Measurements from ENCODE around the gene MFAP3L. TPM values are rescaled to one million over a fixed set of nuclear protein-coding genes. Genes with fewer than 3 reads are reported as not detected.
"Not testable (repeated sequence)": the region's sequence is repeated elsewhere in the genome, so short reads cannot be mapped to it uniquely, and the experiment has no call there.

MFAP3L gene
- polyA plus RNA-seq: 1 to 10 TPM in 2 of 3 donors, under 1 TPM in 1; 0.82 to 1.5 (median 1.0) TPM

GRCh38 chr4:170026253-170027021, at the start of gene MFAP3L:
Gene MFAP3L (minus strand): TSS chr4:170026395. CDS start chr4:170005877, 20,518 bp downstream.
- no peak within 1 kb of the TSS for H3K27ac ChIP-seq (ENCODE audit: low read depth, low read length)
- WGBS, 3 donors: 0 to 1% (median 0%) methylated on average over 42 to 86 of the region's 86 CpGs

GRCh38 chr4:170071196-170071595, 45.0 kb upstream of the MFAP3L start:
- H3K27ac ChIP-seq (ENCODE audit: low read depth, low read length): no peak overlapping the region
- WGBS, 3 donors: 90 to 95% (median 91%) methylated on average over 6 of the region's 6 CpGs

GRCh38 chr4:170068438-170069128, 42.4 kb upstream of the MFAP3L start:
- 84 to 94% (median 92%) methylated on average over 8 of the region's 8 CpGs for WGBS, 3 donors
- H3K27ac ChIP-seq (ENCODE audit: low read depth, low read length): no peak overlapping the region

- no peak overlapping the region for H3K27ac ChIP-seq (ENCODE audit: low read depth, low read length)
- 86 to 90% (median 86%) methylated on average over 4 of the region's 4 CpGs for WGBS, 3 donors
Measured at GRCh38 chr4:170059421-170059820, 33.2 kb upstream of the MFAP3L start.

GRCh38 chr4:170058826-170059225, 32.6 kb upstream of the MFAP3L start:
- WGBS, 3 donors: 71 to 78% (median 77%) methylated on average over 2 of the region's 2 CpGs
- no peak overlapping the region for H3K27ac ChIP-seq (ENCODE audit: low read depth, low read length)

- H3K27ac ChIP-seq (ENCODE audit: low read depth, low read length): no peak overlapping the region
- WGBS, 3 donors: 45 to 73% (median 64%) methylated on average over 4 of the region's 4 CpGs
Measured at GRCh38 chr4:170057866-170058265, 31.7 kb upstream of the MFAP3L start.

- H3K27ac ChIP-seq (ENCODE audit: low read depth, low read length): no peak overlapping the region
- 72 to 76% (median 75%) methylated on average over 5 of the region's 5 CpGs for WGBS, 3 donors
Measured at GRCh38 chr4:170052919-170053318, 26.7 kb upstream of the MFAP3L start.

- 80 to 86% (median 86%) methylated on average over 2 of the region's 2 CpGs for WGBS, 3 donors
- no peak overlapping the region for H3K27ac ChIP-seq (ENCODE audit: low read depth, low read length)
Measured at GRCh38 chr4:170051402-170051801, 25.2 kb upstream of the MFAP3L start.

GRCh38 chr4:170049766-170050165, 23.6 kb upstream of the MFAP3L start:
- 74 to 78% (median 75%) methylated on average over 6 of the region's 6 CpGs for WGBS, 3 donors

GRCh38 chr4:170047771-170048354, 21.7 kb upstream of the MFAP3L start:
- 10 to 21% (median 19%) methylated on average over 4 of the region's 4 CpGs for WGBS, 3 donors
- H3K27ac ChIP-seq (ENCODE audit: low read depth, low read length): no peak overlapping the region

More at GRCh38 chr4:170049766-170050165, 23.6 kb upstream of the MFAP3L start:
- no peak overlapping the region for H3K27ac ChIP-seq (ENCODE audit: low read depth, low read length)

- not testable (repeated sequence) for H3K27ac ChIP-seq (ENCODE audit: low read depth, low read length)
- 94 to 96% (median 95%) methylated on average over 14 to 20 of the region's 24 CpGs for WGBS, 3 donors
Measured at GRCh38 chr4:170046156-170046555, 20.0 kb upstream of the MFAP3L start.

GRCh38 chr4:170040031-170040680, 14.0 kb upstream of the MFAP3L start:
- no peak overlapping the region for H3K27ac ChIP-seq (ENCODE audit: low read depth, low read length)
- 83 to 90% (median 88%) methylated on average over 12 of the region's 12 CpGs for WGBS, 3 donors

- no peak overlapping the region for H3K27ac ChIP-seq (ENCODE audit: low read depth, low read length)
- WGBS, 3 donors: 61 to 82% (median 71%) methylated on average over 4 of the region's 4 CpGs
Measured at GRCh38 chr4:170038769-170039168, 12.6 kb upstream of the MFAP3L start.

GRCh38 chr4:170038232-170038631, 12.0 kb upstream of the MFAP3L start:
- 84 to 90% (median 86%) methylated on average over 7 of the region's 7 CpGs for WGBS, 3 donors
- no peak overlapping the region for H3K27ac ChIP-seq (ENCODE audit: low read depth, low read length)

GRCh38 chr4:170037481-170037880, 11.3 kb upstream of the MFAP3L start:
- 76 to 90% (median 86%) methylated on average over 1 of the region's 1 CpG for WGBS, 3 donors

GRCh38 chr4:170035845-170036244, 9.7 kb upstream of the MFAP3L start:
- WGBS, 3 donors: 74 to 81% (median 78%) methylated on average over 3 of the region's 3 CpGs
- H3K27ac ChIP-seq (ENCODE audit: low read depth, low read length): no peak overlapping the region

More at GRCh38 chr4:170037481-170037880, 11.3 kb upstream of the MFAP3L start:
- H3K27ac ChIP-seq (ENCODE audit: low read depth, low read length): no peak overlapping the region

- no peak overlapping the region for H3K27ac ChIP-seq (ENCODE audit: low read depth, low read length)
- WGBS, 3 donors: 40 to 97% (median 95%) methylated on average over 1 of the region's 1 CpG
Measured at GRCh38 chr4:170035231-170035630, 9.0 kb upstream of the MFAP3L start.

GRCh38 chr4:170033999-170034398, 7.8 kb upstream of the MFAP3L start:
- WGBS, 3 donors: 85 to 94% (median 91%) methylated on average over 2 of the region's 2 CpGs

GRCh38 chr4:170030121-170030520, 3.9 kb upstream of the MFAP3L start:
- 18 to 49% (median 44%) methylated on average over 1 of the region's 1 CpG for WGBS, 3 donors
- no peak overlapping the region for H3K27ac ChIP-seq (ENCODE audit: low read depth, low read length)

More at GRCh38 chr4:170033999-170034398, 7.8 kb upstream of the MFAP3L start:
- no peak overlapping the region for H3K27ac ChIP-seq (ENCODE audit: low read depth, low read length)

All from adipose tissue (tissue), 3 donors.